ENCODE data around the gene SEMA5B. TPM values are rescaled to one million over a fixed set of nuclear protein-coding genes. Genes with fewer than 3 reads are reported as not detected.

Gene SEMA5B
- total and polyA plus RNA-seq, 2 donors (not counting 3 experiments of a cell fraction or from before 2014, with no cell fraction given): 0.07 TPM; not detected in 1

- no peaks in the 10 kb centered on the region for H3K36me3 ChIP-seq (ENCODE audit: control insufficient read depth in 2 of 2, extremely low read depth in 1 of 2, insufficient read depth in 2 of 2, low read length in 2 of 2)
- no peak overlapping the region for H3K27ac ChIP-seq (ENCODE audit: insufficient read depth, low read depth, low read length)
- H2AFZ ChIP-seq (ENCODE audit: low read depth, low read length): no peak overlapping the region
- no peak for FAIRE-seq
- no peak for DNase-seq (ENCODE audit: low read depth, low spot score)
- no peak overlapping the region for H3K4me2 ChIP-seq (ENCODE audit: insufficient read depth, low read length)
- H3K4me3 ChIP-seq (replicated peaks in 1 of 3; ENCODE audit: insufficient read depth in 1 of 3, low read depth in 1 of 3, low read length in 3 of 3): no peak overlapping the region
- H3K4me1 ChIP-seq (ENCODE audit: control insufficient read depth, extremely low read depth, insufficient read depth, low read length): no peaks in the 10 kb centered on the region
- H3K9me3 ChIP-seq (replicated peaks; ENCODE audit: control insufficient read depth, insufficient read depth, low read length): no peaks in the 10 kb centered on the region
- no peaks in the 10 kb centered on the region for H4K20me1 ChIP-seq (replicated peaks; ENCODE audit: control insufficient read depth, extremely low read depth, insufficient read depth, low read length)
- no TSS peak for BruUV-seq (replicated peaks)
- no peaks in the 10 kb centered on the region for H3K27me3 ChIP-seq (ENCODE audit: control insufficient read depth in 2 of 2, insufficient read depth in 2 of 2, low read length in 2 of 2)
- no peaks in the 10 kb centered on the region for H3K79me2 ChIP-seq (ENCODE audit: control insufficient read depth, insufficient read depth, low read length)
- H3K9ac ChIP-seq (replicated peaks; ENCODE audit: extremely low read depth, insufficient read depth, low read length): no peak overlapping the region
- CTCF ChIA-PET: interaction anchor here (1.1 kb wide), 1 partner anchor 14 kb away, joined by 3 read pairs; no protein-coding TSS in a partner anchor
- H3K9me1 ChIP-seq (replicated peaks; ENCODE audit: control insufficient read depth, extremely low read depth, insufficient read depth, low read length): no peaks in the 10 kb centered on the region
- dilution Hi-C loops (cut with MboI; ENCODE audit: extremely low pct_ligation_motif_present, low sequenced_read_pairs) (no loop called here), intact Hi-C loops (cut with micrococcal nuclease) (no loop called here)
- TF ChIP-seq GATA2 (IDR thresholded peaks at IDR 0.05; ENCODE audit: insufficient read depth, insufficient read length, low read depth, low read length) (no peak), EZH2 (IDR thresholded peaks at IDR 0.05; ENCODE audit: borderline replicate concordance, low read depth, low read length, severe bottlenecking) (no peak)
- POLR2A ChIA-PET: no interaction called here
Observed at GRCh38 chr3:122862381-122862780, 165.2 kb downstream of the SEMA5B start.

Other genes with a start within 250 kb of the SEMA5B start
- 9.2 and 10.6 TPM in 2 replicates for gene HSPBAP1, start 233.9 kb downstream of the SEMA5B start, total RNA-seq
- gene HSPBAP1, start 233.9 kb downstream of the SEMA5B start, polyA plus RNA-seq: 4.1 and 5.3 TPM in 2 replicates
- 10.4 and 11.6 TPM in 2 replicates for gene SLC49A4, start 232.7 kb downstream of the SEMA5B start, total RNA-seq
- 7.0 and 10.9 TPM in 2 replicates for gene SLC49A4, start 232.7 kb downstream of the SEMA5B start, polyA plus RNA-seq
- gene PDIA5, start 39.3 kb upstream of the SEMA5B start, total RNA-seq: 85.2 and 85.6 TPM in 2 replicates
- 48.9 and 55.7 TPM in 2 replicates for gene PDIA5, start 39.3 kb upstream of the SEMA5B start, polyA plus RNA-seq
- 20.1 and 20.9 TPM in 2 replicates for gene SEC22A, start 174.2 kb upstream of the SEMA5B start, total RNA-seq
- 25.1 and 26.8 TPM in 2 replicates for gene SEC22A, start 174.2 kb upstream of the SEMA5B start, polyA plus RNA-seq

Data from endothelial cell of umbilical vein (primary cell).